Panc1 (cell line): ENCODE data around the gene STARD5. TPM values are rescaled to one million over a fixed set of nuclear protein-coding genes. Genes with fewer than 3 reads are reported as not detected.
A peak's percentile ranks its signal among the peaks of the same experiment; 100 is the strongest.

Experiments used
- ATAC-seq: fragments of 200-7000 bp; cut with Tn5 transposase; 2 replicates; pipeline ENCODE4 v1.9.1; 2020; ENCODE audit warnings: mild to moderate bottlenecking, moderate library complexity
- BruUV-seq: library from RNA; stranded (reverse); fragments of 400-500 nt; replicated peaks from 2 replicates; lab custom pipeline; 2021; lab: Mats Ljungman, UMichigan
- CTCF ChIA-PET: fragments of 300-600 bp; sonication (Branson Sonifier 250); formaldehyde crosslinking; loops from one replicate; lab custom pipeline; 2022; ENCODE audit warnings: antibody characterized with exemption; lab: Charles Lee
- POLR2A ChIA-PET: fragments of 300-600 bp; sonication (Branson Sonifier 250); formaldehyde crosslinking; loops from one replicate; lab custom pipeline; 2022; ENCODE audit warnings: antibody characterized with exemption; lab: Charles Lee
- DNase-seq: peaks from one replicate; pipeline ENCODE4 v3.0.0-alpha.2; 2010; ENCODE audit warnings: low read depth, low spot score
- H3K27ac ChIP-seq: 2 replicates; pipeline ENCODE4 v1.5.1; 2011; ENCODE audit warnings: mild to moderate bottlenecking, low read length, inconsistent platforms
- H3K27me3 ChIP-seq: fragments of 200-500 bp; sonication (Bioruptor generic); 2 replicates; pipeline ENCODE4 v1.6.0; 2014; ENCODE audit warnings: low read length, inconsistent platforms; ENCODE audit not compliant: control insufficient read depth, insufficient read depth
- H3K36me3 ChIP-seq: fragments of 200-500 bp; sonication (Bioruptor generic); 2 replicates; pipeline ENCODE4 v1.5.1; 2014; ENCODE audit warnings: inconsistent platforms, mild to moderate bottlenecking, low read length, moderate library complexity; ENCODE audit not compliant: control insufficient read depth, insufficient read depth
- H3K4me1 ChIP-seq: 2 replicates; pipeline ENCODE4 v1.5.1; 2011; ENCODE audit warnings: inconsistent platforms, mild to moderate bottlenecking, low read length, moderate library complexity; ENCODE audit not compliant: control insufficient read depth, insufficient read depth
- H3K4me3 ChIP-seq, 2 experiments: 2 replicates each; pipeline ENCODE4 v1.5.1; 2011 to 2012; ENCODE audit warnings: low read depth in 2 of 2, low read length in 2 of 2, mild to moderate bottlenecking in 2 of 2, inconsistent platforms in 1 of 2, moderate library complexity in 1 of 2
- H3K9me3 ChIP-seq: fragments of 200-500 bp; sonication (Bioruptor generic); 2 replicates; pipeline ENCODE4 v1.5.1; 2014; ENCODE audit warnings: low read depth, mild to moderate bottlenecking, inconsistent platforms, low read length, moderate library complexity; ENCODE audit not compliant: control insufficient read depth, insufficient read depth
- CTCF ChIP-seq: fragments of 450-650 bp; IDR thresholded peaks from 2 replicates; pipeline ENCODE4 v1.5.1; 2017; ENCODE audit warnings: mild to moderate bottlenecking
- POLR2AphosphoS5 ChIP-seq: IDR thresholded peaks from 2 replicates; pipeline ENCODE4 v1.6.1; 2012; ENCODE audit warnings: mild to moderate bottlenecking, low read depth, low read length, moderate library complexity
- REST ChIP-seq, 2 experiments: IDR thresholded peaks; 2 replicates each; pipeline ENCODE4 v1.6.1; 2011 to 2012; ENCODE audit warnings: low read depth in 2 of 2, control low read depth in 1 of 2, low read length in 1 of 2, mild to moderate bottlenecking in 1 of 2, moderate library complexity in 1 of 2; ENCODE audit not compliant: insufficient read depth in 1 of 2
- TCF7L2 ChIP-seq: IDR thresholded peaks from 2 replicates; pipeline ENCODE4 v1.6.1; 2011; ENCODE audit warnings: mild to moderate bottlenecking, low read depth, low read length, inconsistent platforms
- in situ Hi-C: cut with HindIII; loops from 2 replicates; pipeline ENCODE4 v1.10.0; 2016; ENCODE audit warnings: low sequenced_read_pairs, low pct_unique_long_range_greater_than_20kb
- intact Hi-C: fragments of 100-400 bp; cut with micrococcal nuclease; formaldehyde crosslinking; loops from one replicate; pipeline ENCODE4 v1.10.0; 2022; ENCODE audit not compliant: unreplicated experiment
- total RNA-seq: library from RNA; stranded (reverse); gene quantifications from one replicate; pipeline ENCODE4 v1.2.1, GENCODE V29; 2021; ENCODE audit not compliant: unreplicated experiment

The STARD5 gene
- total RNA-seq, 1 experiment from 2014 or later, result 2.9 TPM

GRCh38 chr15:81268340-81268739 is 55.6 kb downstream of the STARD5 start:
- Histone ChIP-seq H3K9me3 (no peaks in the 10 kb centered on the region), H3K4me1 (peaks cover 5% of the 10 kb centered on the region), H3K4me3 (no peak overlapping the region), H3K27me3 (peaks cover 7% of the 10 kb centered on the region), H3K36me3 (no peaks in the 10 kb centered on the region), H3K27ac (no peak overlapping the region)
- in situ Hi-C loops, result no loop called here
- POLR2A ChIA-PET, result no interaction called here
- TF ChIP-seq POLR2AphosphoS5 (no peak), TCF7L2 (no peak), CTCF (no peak)
- CTCF ChIA-PET, result interaction anchor here (0.5 kb wide), 1 partner anchor 480 kb away, joined by 4 read pairs; no protein-coding TSS in a partner anchor
- ATAC-seq, result no peak
- DNase-seq, result no peak
- intact Hi-C loops, result loop anchor here (5.0 kb wide), 1 partner anchor 291 kb away; no protein-coding TSS in a partner anchor
- BruUV-seq, result no TSS peak

- no peak for TF ChIP-seq REST (IDR thresholded peaks at IDR 0.05; ENCODE audit: insufficient read depth in 1 of 2, low read depth in 2 of 2, low read length in 1 of 2)
- TF ChIP-seq CTCF, result peak; percentile 92
- no peak for TF ChIP-seq POLR2AphosphoS5
- Histone ChIP-seq H3K36me3 (no peaks in the 10 kb centered on the region), H3K4me3 (0 out of 4 replicates have a peak overlapping the region, but pooled peaks of 1 of the 2 experiments have one; percentile 12), H3K4me1 (peaks cover 5% of the 10 kb centered on the region), H3K9me3 (no peaks in the 10 kb centered on the region), H3K27me3 (peaks cover 7% of the 10 kb centered on the region), H3K27ac (no peak overlapping the region)
- POLR2A ChIA-PET, result interaction anchor here (0.6 kb wide), 2 partner anchors 46 to 84 kb away, joined by 3 to 5 read pairs; no protein-coding TSS in a partner anchor
- intact Hi-C loops, result loop anchor here (1.0 to 5.0 kb wide), 3 partner anchors 111 to 289 kb away; no protein-coding TSS in a partner anchor
- ATAC-seq (peak; percentile 96), DNase-seq (peak; percentile 59)
- CTCF ChIA-PET, result interaction anchor here (0.5 to 2.7 kb wide), 28 partner anchors 9 to 554 kb away, joined by 3 to 48 read pairs (median 3); partner anchors contain the start of gene IL16
- in situ Hi-C loops, result no loop called here
- no TSS peak for BruUV-seq
Observed at GRCh38 chr15:81265944-81266775, 57.8 kb downstream of the STARD5 start.
